ENCODE results near the gene RBMS1. TPM values are rescaled to one million over a fixed set of nuclear protein-coding genes. Genes with fewer than 3 reads are reported as not detected.

Gene RBMS1
- total RNA-seq, 2 experiments from 2014 or later = 65.5 to 67.5 TPM

DNA sequence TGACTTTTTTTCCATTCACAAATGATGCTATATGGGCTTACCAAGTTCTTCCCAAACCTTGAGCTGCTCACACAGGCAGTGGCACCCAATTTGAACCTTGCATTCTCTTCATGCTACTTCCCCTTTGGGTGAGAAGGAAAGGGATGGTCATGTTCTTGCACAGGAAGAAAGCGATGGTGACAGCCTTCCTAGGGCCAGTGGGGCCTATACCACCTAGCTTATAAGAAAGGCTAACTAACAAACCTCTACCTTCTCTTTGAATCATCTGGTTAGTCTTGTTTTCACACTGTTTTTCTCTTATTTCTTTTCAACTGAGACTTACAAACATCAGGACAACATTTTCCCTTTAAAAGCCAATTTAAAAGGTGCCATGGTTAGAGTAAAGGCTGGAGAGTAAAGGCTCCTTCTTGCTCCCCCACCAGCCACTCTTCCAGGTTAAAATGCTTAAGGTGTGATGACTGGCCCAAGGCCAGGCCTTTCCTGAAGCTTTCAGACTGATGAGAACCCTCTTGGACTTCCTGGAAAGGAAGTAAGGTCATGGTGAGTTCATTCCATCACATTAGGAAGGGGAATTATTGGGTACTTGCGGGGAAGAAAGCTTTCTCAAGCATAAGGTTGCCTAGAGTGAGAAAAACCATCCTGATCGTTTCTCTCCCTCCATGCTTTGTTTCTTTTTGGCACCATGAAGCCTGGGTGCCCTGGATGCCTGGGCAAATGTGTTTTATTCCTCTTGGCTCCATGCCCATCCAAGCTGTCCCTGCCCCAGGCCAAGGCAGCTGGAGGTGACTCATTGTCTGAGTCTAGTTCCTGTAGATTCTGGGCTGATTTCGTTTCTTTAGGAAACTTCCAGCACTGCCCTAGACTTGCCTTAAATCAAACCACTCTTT, 252.1 kb downstream of the RBMS1 start:
- no peak overlapping the region for H3K27ac Mint-ChIP-seq
- no peak overlapping the region for H3K4me3 Mint-ChIP-seq
- ChIA-PET CTCF (interaction anchor here (2.2 kb wide), 1 partner anchor 10 kb away, joined by 6 read pairs; no protein-coding TSS in a partner anchor), POLR2A (no interaction called here)
- no peaks in the 10 kb centered on the region for H3K36me3 Mint-ChIP-seq (ENCODE audit: low read depth)
- no peak for DNase-seq
- H3K9me3 Mint-ChIP-seq = no peaks in the 10 kb centered on the region
- no peaks in the 10 kb centered on the region for H3K4me1 Mint-ChIP-seq
- H3K27me3 Mint-ChIP-seq = peaks cover 4% of the 10 kb centered on the region

DNA sequence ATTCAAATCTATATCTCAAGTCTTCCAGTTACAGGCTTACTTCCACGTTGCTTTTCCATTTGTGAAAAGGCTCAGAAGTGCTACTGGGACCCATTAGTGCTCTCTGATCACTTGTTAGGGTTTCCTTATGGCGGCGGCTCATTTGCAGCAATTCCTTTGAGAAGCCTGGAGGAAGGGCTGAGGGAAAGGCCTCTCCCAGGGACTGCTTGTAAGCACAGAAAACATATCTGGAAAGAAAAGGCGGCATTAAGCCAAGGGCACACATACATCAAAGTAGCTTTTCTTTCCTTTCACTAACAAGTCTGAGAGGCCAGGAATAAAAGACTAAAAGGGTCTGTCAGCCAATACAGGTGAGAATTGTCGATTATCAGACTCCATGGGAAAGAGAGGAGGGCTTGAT, 254.2 kb downstream of the RBMS1 start:
- H3K36me3 Mint-ChIP-seq (ENCODE audit: low read depth) = no peaks in the 10 kb centered on the region
- ChIA-PET POLR2A (no interaction called here), CTCF (no interaction called here)

DNA sequence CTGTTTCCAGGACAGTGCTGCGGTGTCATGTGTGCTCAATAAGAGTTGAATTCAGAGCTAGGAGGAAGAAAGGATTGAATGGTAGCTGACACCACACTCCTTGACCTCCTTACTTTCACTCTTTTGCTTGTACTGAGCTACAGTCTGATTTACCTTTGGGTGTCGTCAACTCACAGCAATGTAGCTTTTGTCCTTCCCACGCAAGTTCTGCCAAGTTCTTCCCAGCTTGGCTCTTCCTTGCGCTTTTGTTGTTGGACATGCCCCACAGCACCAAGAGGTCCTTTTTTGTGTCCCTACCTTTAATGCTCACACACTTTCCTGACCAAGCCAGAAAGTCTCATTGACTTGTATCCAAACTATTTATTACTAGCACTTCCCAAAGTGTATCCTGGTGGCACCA, 255.2 kb downstream of the RBMS1 start:
- H3K27ac Mint-ChIP-seq = no peak overlapping the region
- ChIA-PET CTCF (no interaction called here), POLR2A (no interaction called here)
- peaks cover 6% of the 10 kb centered on the region for H3K27me3 Mint-ChIP-seq
- H3K4me3 Mint-ChIP-seq = no peak overlapping the region
- H3K36me3 Mint-ChIP-seq (ENCODE audit: low read depth) = no peaks in the 10 kb centered on the region
- no peak for DNase-seq
- no peaks in the 10 kb centered on the region for H3K9me3 Mint-ChIP-seq
- no peaks in the 10 kb centered on the region for H3K4me1 Mint-ChIP-seq

More for the DNA sequence above, 254.2 kb downstream of the RBMS1 start:
- Mint-ChIP-seq H3K27ac (no peak overlapping the region), H3K9me3 (no peaks in the 10 kb centered on the region), H3K4me3 (no peak overlapping the region), H3K4me1 (no peaks in the 10 kb centered on the region), H3K27me3 (peaks cover 4% of the 10 kb centered on the region)
- no peak for DNase-seq

- Mint-ChIP-seq H3K4me1 (no peaks in the 10 kb centered on the region), H3K4me3 (no peak overlapping the region), H3K36me3 (ENCODE audit: low read depth) (no peaks in the 10 kb centered on the region), H3K9me3 (no peaks in the 10 kb centered on the region), H3K27ac (no peak overlapping the region), H3K27me3 (peaks cover 10% of the 10 kb centered on the region)
- DNase-seq = no peak
- ChIA-PET CTCF (no interaction called here), POLR2A (no interaction called here)
These were observed 260.6 kb downstream of the RBMS1 start for GRCh38 chr2:160232905-160233475.

GRCh38 chr2:160229591-160229990, 264.0 kb downstream of the RBMS1 start:
- Mint-ChIP-seq H3K36me3 (ENCODE audit: low read depth) (no peaks in the 10 kb centered on the region), H3K4me1 (peaks cover 12% of the 10 kb centered on the region), H3K9me3 (no peaks in the 10 kb centered on the region), H3K27ac (no peak overlapping the region), H3K27me3 (peaks cover 8% of the 10 kb centered on the region), H3K4me3 (no peak overlapping the region)
- POLR2A ChIA-PET = no interaction called here
- DNase-seq = no peak
- CTCF ChIA-PET = no interaction called here

- CTCF ChIA-PET = no interaction called here
- DNase-seq = no peak
- no peak overlapping the region for H3K27ac Mint-ChIP-seq
- POLR2A ChIA-PET = no interaction called here
- peaks cover 25% of the 10 kb centered on the region for H3K4me1 Mint-ChIP-seq
- H3K9me3 Mint-ChIP-seq = no peaks in the 10 kb centered on the region
- no peaks in the 10 kb centered on the region for H3K36me3 Mint-ChIP-seq (ENCODE audit: low read depth)
- H3K27me3 Mint-ChIP-seq = peaks cover 6% of the 10 kb centered on the region
- H3K4me3 Mint-ChIP-seq = no peak overlapping the region
These were observed 265.3 kb downstream of the RBMS1 start for GRCh38 chr2:160228141-160228917.

- CTCF ChIA-PET = interaction anchor here (0.5 kb wide), 1 partner anchor 41 kb away, joined by 3 read pairs; no protein-coding TSS in a partner anchor
- H3K27ac Mint-ChIP-seq = no peak overlapping the region
- POLR2A ChIA-PET = no interaction called here
- peaks cover 34% of the 10 kb centered on the region for H3K4me1 Mint-ChIP-seq
- no peak overlapping the region for H3K4me3 Mint-ChIP-seq
- no peaks in the 10 kb centered on the region for H3K36me3 Mint-ChIP-seq (ENCODE audit: low read depth)
- peaks cover 6% of the 10 kb centered on the region for H3K27me3 Mint-ChIP-seq
- DNase-seq = no peak
- H3K9me3 Mint-ChIP-seq = no peaks in the 10 kb centered on the region
These were observed 266.2 kb downstream of the RBMS1 start for GRCh38 chr2:160227293-160227915.

- ChIA-PET CTCF (interaction anchor here (0.5 to 2.4 kb wide), 4 partner anchors 16 to 743 kb away, joined by 3 to 7 read pairs (median 4); no protein-coding TSS in a partner anchor), POLR2A (no interaction called here)
- H3K27me3 Mint-ChIP-seq = peaks cover 6% of the 10 kb centered on the region
- no peak overlapping the region for H3K27ac Mint-ChIP-seq
- no peaks in the 10 kb centered on the region for H3K9me3 Mint-ChIP-seq
- no peaks in the 10 kb centered on the region for H3K36me3 Mint-ChIP-seq (ENCODE audit: low read depth)
- H3K4me3 Mint-ChIP-seq = no peak overlapping the region
- H3K4me1 Mint-ChIP-seq = peaks cover 43% of the 10 kb centered on the region
- no peak for DNase-seq
These were observed 267.2 kb downstream of the RBMS1 start for GRCh38 chr2:160226367-160226766.

- POLR2A ChIA-PET = no interaction called here
- Mint-ChIP-seq H3K4me3 (no peak overlapping the region), H3K36me3 (ENCODE audit: low read depth) (no peaks in the 10 kb centered on the region), H3K9me3 (no peaks in the 10 kb centered on the region), H3K27ac (no peak overlapping the region), H3K4me1 (peaks cover 49% of the 10 kb centered on the region), H3K27me3 (peaks cover 6% of the 10 kb centered on the region)
- CTCF ChIA-PET = interaction anchor here (1.1 to 2.4 kb wide), 3 partner anchors 16 to 116 kb away, joined by 3 to 7 read pairs (median 4); no protein-coding TSS in a partner anchor
- DNase-seq = no peak
These were observed 267.9 kb downstream of the RBMS1 start for GRCh38 chr2:160225722-160226121.

DNA sequence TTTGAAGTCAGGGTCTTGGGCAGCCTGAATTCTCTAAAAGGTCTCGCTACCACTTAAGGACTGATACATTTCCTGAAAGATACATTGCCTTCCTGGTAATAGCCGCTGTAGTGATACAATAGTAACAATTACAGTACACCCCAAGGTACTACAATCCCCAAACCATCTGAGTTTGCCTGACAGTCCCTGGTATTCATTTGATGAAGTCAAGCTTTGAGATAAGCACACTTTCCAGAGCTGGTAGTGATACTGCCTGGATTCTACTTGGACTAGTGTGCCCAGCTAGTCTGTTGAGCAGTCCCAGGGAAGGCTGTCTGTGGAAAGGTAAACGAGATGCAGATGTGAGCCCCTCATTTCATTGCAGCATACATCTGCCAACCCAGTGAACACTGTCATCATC, 269.1 kb downstream of the RBMS1 start:
- no peak overlapping the region for H3K4me3 Mint-ChIP-seq
- peak overlapping the region; percentile 41 for H3K27ac Mint-ChIP-seq
- peaks cover 4% of the 10 kb centered on the region for H3K27me3 Mint-ChIP-seq
- H3K9me3 Mint-ChIP-seq = no peaks in the 10 kb centered on the region
- no peaks in the 10 kb centered on the region for H3K36me3 Mint-ChIP-seq (ENCODE audit: low read depth)
- POLR2A ChIA-PET = interaction anchor here (0.9 kb wide), 1 partner anchor 46 kb away, joined by 3 read pairs; no protein-coding TSS in a partner anchor
- CTCF ChIA-PET = interaction anchor here (1.4 to 2.4 kb wide), 2 partner anchors 27 to 46 kb away, joined by 6 to 7 read pairs; no protein-coding TSS in a partner anchor
- H3K4me1 Mint-ChIP-seq = peaks cover 60% of the 10 kb centered on the region
- DNase-seq = no peak

- ChIA-PET CTCF (interaction anchor here (1.4 kb wide), 1 partner anchor 28 kb away, joined by 6 read pairs; no protein-coding TSS in a partner anchor), POLR2A (interaction anchor here (0.9 kb wide), 1 partner anchor 46 kb away, joined by 3 read pairs; no protein-coding TSS in a partner anchor)
- Mint-ChIP-seq H3K27ac (peak overlapping the region; percentile 41), H3K36me3 (ENCODE audit: low read depth) (no peaks in the 10 kb centered on the region), H3K4me3 (peak overlapping the region; percentile 36), H3K4me1 (peaks cover 64% of the 10 kb centered on the region), H3K9me3 (no peaks in the 10 kb centered on the region), H3K27me3 (peaks cover 2% of the 10 kb centered on the region)
- DNase-seq = peak; percentile 21
These were observed 269.5 kb downstream of the RBMS1 start for GRCh38 chr2:160224060-160224459.

GRCh38 chr2:160223560-160223959, 270.0 kb downstream of the RBMS1 start:
- Mint-ChIP-seq H3K4me1 (peaks cover 64% of the 10 kb centered on the region), H3K4me3 (no peak overlapping the region), H3K9me3 (no peaks in the 10 kb centered on the region), H3K27me3 (peaks cover 2% of the 10 kb centered on the region), H3K36me3 (ENCODE audit: low read depth) (no peaks in the 10 kb centered on the region), H3K27ac (no peak overlapping the region)
- ChIA-PET CTCF (interaction anchor here (1.4 kb wide), 1 partner anchor 28 kb away, joined by 6 read pairs; no protein-coding TSS in a partner anchor), POLR2A (no interaction called here)
- DNase-seq = no peak
